Activated naive CD4-positive, alpha-beta T cell treated with anti-CD3 and anti-CD28 coated beads for 36 hours (primary cell): ENCODE results near the gene DEPP1. TPM values are rescaled to one million over a fixed set of nuclear protein-coding genes. Genes with fewer than 3 reads are reported as not detected.

Source experiments
- CTCF ChIA-PET: fragments of 350-600 bp; sonication (Branson Sonifier 250); formaldehyde crosslinking; loops from one replicate; lab custom pipeline; 2021; ENCODE audit warnings: antibody characterized with exemption; lab: Charles Lee
- DNase-seq: peaks from one replicate; pipeline ENCODE4 v3.0.0-alpha.2; 2020
- H3K27ac Mint-ChIP-seq: one replicate; pipeline ENCODE4 v1.8.0; 2021; ENCODE audit warnings: mild to moderate bottlenecking, mixed read lengths
- H3K27me3 Mint-ChIP-seq: one replicate; pipeline ENCODE4 v1.8.0; 2021; ENCODE audit warnings: low read depth, mixed read lengths
- H3K36me3 Mint-ChIP-seq: one replicate; pipeline ENCODE4 v1.8.0; 2021; ENCODE audit warnings: low read depth, mixed read lengths
- H3K4me1 Mint-ChIP-seq: one replicate; pipeline ENCODE4 v1.8.0; 2021; ENCODE audit warnings: low read depth, mixed read lengths
- H3K4me3 Mint-ChIP-seq: one replicate; pipeline ENCODE4 v1.8.0; 2021; ENCODE audit warnings: mild to moderate bottlenecking, moderate library complexity, mixed read lengths
- H3K9me3 Mint-ChIP-seq: one replicate; pipeline ENCODE4 v1.8.0; 2021; ENCODE audit warnings: mixed read lengths
- intact Hi-C: fragments of 100-400 bp; cut with micrococcal nuclease; formaldehyde crosslinking; loops from one replicate; pipeline ENCODE4 v1.15.1; 2023
- total RNA-seq, 2 experiments: library from RNA; stranded (reverse); gene quantifications; one replicate each; pipeline ENCODE4 v1.2.3, GENCODE V29; 2021

The DEPP1 gene
- total RNA-seq, 2 experiments from 2014 or later: 2.4 to 3.2 TPM

DNA sequence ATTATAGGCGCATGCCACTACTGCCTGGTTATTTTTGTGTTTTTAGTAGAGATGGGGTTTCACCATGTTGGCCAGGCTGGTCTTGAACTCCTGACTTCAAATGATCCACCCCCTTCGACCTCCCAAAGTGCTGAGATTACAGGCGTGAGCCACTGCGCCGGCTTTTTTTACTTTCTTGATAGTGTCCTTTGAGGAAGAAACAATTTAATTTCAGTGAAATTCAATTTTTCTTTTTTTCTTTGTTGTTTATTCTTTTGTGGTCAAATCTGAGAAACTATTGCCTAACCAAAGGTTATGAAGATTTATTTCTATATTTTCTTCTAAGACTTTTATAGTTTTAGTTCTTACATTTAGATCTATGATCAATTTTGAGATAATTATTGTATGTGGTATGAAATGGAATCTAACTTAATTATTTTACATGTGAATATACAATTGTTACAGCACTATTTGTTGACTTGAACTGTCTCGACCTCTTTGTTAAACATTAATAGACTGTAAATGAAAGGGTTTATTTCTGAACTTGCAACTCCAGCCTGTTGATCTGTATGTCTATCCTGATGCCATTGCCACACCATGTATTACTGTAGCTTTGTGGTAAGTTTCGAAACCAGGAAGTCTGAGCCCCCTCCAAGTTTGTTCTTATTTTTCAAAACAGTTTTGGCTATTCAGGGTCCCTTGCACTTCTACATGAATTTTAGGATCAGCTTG is 38.8 kb downstream of the DEPP1 start:
- CTCF ChIA-PET: interaction anchor here (1.2 kb wide), 1 partner anchor 40 kb away, joined by 4 read pairs; no protein-coding TSS in a partner anchor
- Mint-ChIP-seq H3K36me3 (no peaks in the 10 kb centered on the region), H3K4me3 (no peak overlapping the region), H3K9me3 (peaks cover 9% of the 10 kb centered on the region), H3K27me3 (peaks cover 16% of the 10 kb centered on the region), H3K27ac (no peak overlapping the region), H3K4me1 (peaks cover 7% of the 10 kb centered on the region)
- DNase-seq: no peak
- intact Hi-C loops: loop anchor here (10.0 kb wide), 1 partner anchor 295 kb away; no protein-coding TSS in a partner anchor

DNA sequence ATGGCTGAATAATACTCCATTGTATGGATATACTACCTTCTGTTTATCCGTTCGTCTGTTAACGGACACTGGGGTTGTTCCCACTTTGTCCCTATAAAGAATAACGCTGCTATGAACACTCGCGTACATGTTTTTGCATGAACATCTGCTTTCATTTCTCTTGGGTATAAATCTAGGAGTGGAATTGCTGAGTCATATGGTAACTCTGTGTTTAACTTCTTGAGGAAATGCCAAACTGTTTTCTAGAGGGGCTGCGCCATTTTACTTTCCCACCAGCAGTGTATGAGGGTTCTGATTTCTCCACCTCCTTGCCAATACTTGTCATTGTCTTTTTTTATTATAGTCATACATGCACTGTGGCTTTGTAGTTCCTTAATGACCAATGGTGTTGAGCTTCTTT is 39.7 kb downstream of the DEPP1 start:
- Mint-ChIP-seq H3K9me3 (peaks cover 2% of the 10 kb centered on the region), H3K36me3 (no peaks in the 10 kb centered on the region), H3K4me1 (peaks cover 7% of the 10 kb centered on the region), H3K4me3 (no peak overlapping the region), H3K27me3 (peaks cover 16% of the 10 kb centered on the region), H3K27ac (no peak overlapping the region)
- CTCF ChIA-PET: no interaction called here
- intact Hi-C loops: loop anchor here (10.0 kb wide), 1 partner anchor 296 kb away; no protein-coding TSS in a partner anchor
- no peak for DNase-seq

DNA sequence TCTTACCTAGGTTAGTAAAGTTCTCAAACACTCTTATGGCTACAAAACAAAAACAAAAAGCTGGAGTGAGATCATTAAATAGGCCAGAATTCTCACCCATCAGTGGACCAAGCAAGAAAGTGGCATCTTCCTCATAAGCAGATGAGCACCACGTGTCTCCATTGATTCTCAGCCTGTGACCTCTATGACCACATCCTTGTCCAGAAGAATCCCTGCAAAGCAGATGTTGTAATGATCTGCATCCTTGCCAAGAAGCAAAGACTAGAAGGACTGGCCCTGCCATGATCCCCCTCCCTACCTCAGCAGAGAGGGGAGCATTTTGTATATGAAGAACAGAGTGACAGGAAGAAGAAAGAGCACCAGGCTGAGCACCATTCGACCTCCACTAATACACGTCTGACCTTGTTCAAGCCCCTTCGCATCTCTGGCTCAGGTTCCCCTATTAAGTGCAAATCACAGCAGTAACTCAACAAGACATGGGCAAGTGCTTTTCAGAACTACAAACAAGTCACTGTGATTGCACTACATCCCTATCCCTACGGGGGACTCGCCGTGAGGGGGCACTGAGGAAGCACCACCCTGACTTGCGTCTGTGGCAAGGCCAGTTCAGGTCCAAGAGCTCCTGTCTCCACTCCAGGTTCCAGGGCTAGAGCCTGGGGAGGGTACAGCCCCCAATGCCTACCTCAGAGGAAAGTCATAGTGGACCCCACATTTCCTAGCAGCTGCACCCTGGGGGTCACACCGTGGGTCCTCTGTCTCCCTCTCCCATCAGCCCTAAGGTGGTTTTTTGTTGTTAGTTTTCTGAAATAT is 41.2 kb downstream of the DEPP1 start:
- Mint-ChIP-seq H3K9me3 (peaks cover 2% of the 10 kb centered on the region), H3K27me3 (peaks cover 12% of the 10 kb centered on the region), H3K4me1 (peaks cover 7% of the 10 kb centered on the region), H3K4me3 (no peak overlapping the region), H3K27ac (no peak overlapping the region), H3K36me3 (no peaks in the 10 kb centered on the region)
- intact Hi-C loops: loop anchor here (10.0 kb wide), 1 partner anchor 297 kb away; no protein-coding TSS in a partner anchor
- CTCF ChIA-PET: no interaction called here
- no peak for DNase-seq

DNA sequence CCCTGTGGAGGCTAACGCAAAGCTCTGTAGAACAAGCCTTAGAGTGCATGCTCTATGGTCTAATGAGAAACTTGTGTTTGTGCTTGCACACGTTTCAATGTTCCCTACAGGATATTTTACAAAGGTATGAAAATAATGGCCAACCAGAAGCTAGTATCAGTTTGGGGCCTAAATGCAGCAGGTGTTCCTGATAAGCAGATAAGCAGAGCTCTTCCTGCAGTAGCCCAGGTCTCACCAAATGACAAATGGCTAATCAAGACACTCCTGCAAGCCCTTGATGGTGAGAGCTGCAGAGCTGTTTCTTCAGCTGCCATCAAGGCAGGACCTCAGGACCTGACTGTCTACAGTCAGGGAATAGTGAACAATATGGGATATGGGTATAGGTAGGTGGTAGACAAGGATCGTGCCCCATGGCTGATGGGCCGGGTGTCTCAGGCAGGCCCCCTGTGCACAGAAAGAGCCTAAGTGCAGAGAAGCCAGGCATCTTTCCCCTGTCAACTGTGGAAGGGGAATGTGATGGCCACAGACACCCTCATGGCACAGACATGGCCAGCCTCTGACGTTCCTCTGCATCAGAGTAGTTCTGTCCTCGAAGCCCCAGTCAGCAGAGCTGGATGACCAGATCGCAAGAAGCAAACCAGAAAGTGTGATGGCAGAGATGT is 42.2 kb downstream of the DEPP1 start:
- CTCF ChIA-PET: no interaction called here
- Mint-ChIP-seq H3K36me3 (no peaks in the 10 kb centered on the region), H3K4me3 (no peak overlapping the region), H3K27me3 (peaks cover 11% of the 10 kb centered on the region), H3K4me1 (peaks cover 7% of the 10 kb centered on the region), H3K27ac (no peak overlapping the region), H3K9me3 (peaks cover 2% of the 10 kb centered on the region)
- intact Hi-C loops: loop anchor here (10.0 kb wide), 1 partner anchor 298 kb away; no protein-coding TSS in a partner anchor
- DNase-seq: no peak

DNA sequence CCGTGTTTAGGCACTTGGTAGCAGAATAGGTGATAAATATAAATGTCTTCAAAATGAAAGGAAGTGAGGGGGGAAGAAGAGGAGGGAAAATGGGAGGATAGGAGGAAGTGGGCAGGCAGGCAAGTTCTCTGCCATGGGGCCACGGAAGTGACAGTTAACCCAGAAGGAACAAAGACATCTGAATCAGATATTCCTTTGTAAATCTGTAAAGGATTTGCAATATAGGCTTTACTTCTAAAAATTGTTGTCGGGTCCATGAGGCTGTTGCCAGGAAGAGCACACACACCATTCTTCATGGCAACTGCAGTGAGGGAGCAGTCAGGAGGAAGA is 42.7 kb downstream of the DEPP1 start:
- H3K9me3 Mint-ChIP-seq: peaks cover 2% of the 10 kb centered on the region
- H3K36me3 Mint-ChIP-seq: no peaks in the 10 kb centered on the region
- H3K4me3 Mint-ChIP-seq: no peak overlapping the region
- peaks cover 7% of the 10 kb centered on the region for H3K27me3 Mint-ChIP-seq
- H3K4me1 Mint-ChIP-seq: peaks cover 7% of the 10 kb centered on the region
- CTCF ChIA-PET: no interaction called here
- intact Hi-C loops: loop anchor here (10.0 kb wide), 1 partner anchor 299 kb away; no protein-coding TSS in a partner anchor
- H3K27ac Mint-ChIP-seq: no peak overlapping the region
- no peak for DNase-seq

DNA sequence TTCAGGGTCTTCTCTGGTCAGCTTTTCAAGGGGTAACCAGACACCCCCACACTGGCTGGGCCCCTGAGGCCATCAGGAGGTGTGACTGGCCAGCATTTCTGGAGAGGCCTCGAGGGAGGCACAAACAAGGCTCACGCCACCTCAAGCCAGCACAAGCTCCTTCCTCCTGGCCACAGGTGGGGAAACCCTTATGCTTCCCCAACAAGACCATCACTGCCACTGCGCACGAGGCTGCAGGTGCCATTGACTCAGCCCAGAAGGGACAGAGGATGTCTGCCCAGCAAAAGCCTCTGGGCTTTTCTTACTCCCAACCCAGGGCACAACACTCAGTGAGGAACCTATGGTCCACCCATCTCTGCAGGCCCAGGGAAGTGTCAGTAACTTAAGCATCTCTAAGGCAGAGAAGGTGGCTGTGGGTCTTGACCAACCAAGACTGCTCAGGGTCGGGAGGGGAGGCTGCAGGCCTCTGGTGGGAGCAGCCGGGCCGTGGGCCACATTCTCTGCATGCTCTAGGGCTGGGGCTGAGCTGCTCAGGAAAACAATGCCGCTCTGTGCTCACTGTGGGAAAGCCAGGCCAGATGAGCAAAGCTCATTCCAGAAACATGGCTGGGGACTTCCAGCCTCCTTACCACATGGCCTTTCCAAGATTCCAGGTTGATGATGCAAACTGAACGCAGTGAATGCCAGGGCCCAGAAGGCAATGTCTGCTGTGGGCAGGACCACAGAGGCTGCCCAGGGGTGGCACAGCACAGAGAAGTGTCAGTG is 43.2 kb downstream of the DEPP1 start:
- intact Hi-C loops: loop anchor here (10.0 kb wide), 1 partner anchor 299 kb away; no protein-coding TSS in a partner anchor
- H3K36me3 Mint-ChIP-seq: no peaks in the 10 kb centered on the region

DNA sequence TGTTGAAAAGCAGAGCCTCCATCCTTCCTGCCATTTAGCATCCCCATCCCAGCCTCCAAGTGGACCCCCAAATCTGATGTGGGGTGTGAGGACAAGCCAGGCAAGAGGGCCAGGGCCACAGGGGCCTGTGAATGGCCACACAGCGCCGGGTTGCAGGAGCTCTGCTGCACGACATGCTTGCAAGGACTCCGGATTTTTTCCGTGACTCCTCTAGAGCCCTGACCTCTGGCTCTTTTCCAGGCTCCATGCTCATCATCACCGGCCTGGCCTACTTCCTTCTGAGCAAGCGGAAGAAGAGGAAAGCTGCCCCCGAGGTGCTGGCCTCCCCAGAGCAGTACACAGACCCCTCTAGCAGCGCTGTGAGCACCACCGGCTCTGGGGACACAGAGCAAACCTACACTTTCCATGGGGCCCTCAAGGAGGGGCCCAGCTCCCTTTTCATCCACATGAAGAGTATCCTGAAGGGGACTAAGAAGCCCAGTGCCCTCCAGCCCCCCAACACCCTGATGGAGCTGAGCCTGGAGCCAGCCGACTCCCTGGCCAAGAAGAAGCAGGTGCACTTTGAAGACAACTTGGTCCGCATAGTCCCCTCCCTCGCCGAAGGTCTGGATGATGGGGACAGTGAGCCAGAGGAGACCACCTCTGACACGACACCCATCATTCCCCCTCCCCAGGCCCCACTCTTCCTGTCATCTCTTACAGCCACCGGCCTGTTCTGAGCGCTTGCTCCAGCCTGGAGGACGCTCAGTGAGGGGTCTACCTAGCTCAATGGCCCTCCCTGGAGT is 44.0 kb downstream of the DEPP1 start:
- H3K27me3 Mint-ChIP-seq: peaks cover 4% of the 10 kb centered on the region
- peaks cover 7% of the 10 kb centered on the region for H3K4me1 Mint-ChIP-seq
- no peak overlapping the region for H3K27ac Mint-ChIP-seq
- CTCF ChIA-PET: interaction anchor here (1.0 to 3.4 kb wide), 4 partner anchors 11 to 41 kb away, joined by 3 to 35 read pairs (median 14); no protein-coding TSS in a partner anchor
- peaks cover 2% of the 10 kb centered on the region for H3K9me3 Mint-ChIP-seq
- no peak for DNase-seq
- H3K36me3 Mint-ChIP-seq: no peaks in the 10 kb centered on the region
- intact Hi-C loops: loop anchor here (10.0 kb wide), 1 partner anchor 300 kb away; no protein-coding TSS in a partner anchor
- H3K4me3 Mint-ChIP-seq: no peak overlapping the region

More for the DNA sequence above, 43.2 kb downstream of the DEPP1 start:
- no peak for DNase-seq
- H3K27ac Mint-ChIP-seq: no peak overlapping the region
- peaks cover 2% of the 10 kb centered on the region for H3K9me3 Mint-ChIP-seq
- CTCF ChIA-PET: interaction anchor here (1.0 to 3.4 kb wide), 2 partner anchors 10 to 32 kb away, joined by 3 to 26 read pairs; no protein-coding TSS in a partner anchor
- H3K4me1 Mint-ChIP-seq: peaks cover 7% of the 10 kb centered on the region
- no peak overlapping the region for H3K4me3 Mint-ChIP-seq
- peaks cover 7% of the 10 kb centered on the region for H3K27me3 Mint-ChIP-seq

DNA sequence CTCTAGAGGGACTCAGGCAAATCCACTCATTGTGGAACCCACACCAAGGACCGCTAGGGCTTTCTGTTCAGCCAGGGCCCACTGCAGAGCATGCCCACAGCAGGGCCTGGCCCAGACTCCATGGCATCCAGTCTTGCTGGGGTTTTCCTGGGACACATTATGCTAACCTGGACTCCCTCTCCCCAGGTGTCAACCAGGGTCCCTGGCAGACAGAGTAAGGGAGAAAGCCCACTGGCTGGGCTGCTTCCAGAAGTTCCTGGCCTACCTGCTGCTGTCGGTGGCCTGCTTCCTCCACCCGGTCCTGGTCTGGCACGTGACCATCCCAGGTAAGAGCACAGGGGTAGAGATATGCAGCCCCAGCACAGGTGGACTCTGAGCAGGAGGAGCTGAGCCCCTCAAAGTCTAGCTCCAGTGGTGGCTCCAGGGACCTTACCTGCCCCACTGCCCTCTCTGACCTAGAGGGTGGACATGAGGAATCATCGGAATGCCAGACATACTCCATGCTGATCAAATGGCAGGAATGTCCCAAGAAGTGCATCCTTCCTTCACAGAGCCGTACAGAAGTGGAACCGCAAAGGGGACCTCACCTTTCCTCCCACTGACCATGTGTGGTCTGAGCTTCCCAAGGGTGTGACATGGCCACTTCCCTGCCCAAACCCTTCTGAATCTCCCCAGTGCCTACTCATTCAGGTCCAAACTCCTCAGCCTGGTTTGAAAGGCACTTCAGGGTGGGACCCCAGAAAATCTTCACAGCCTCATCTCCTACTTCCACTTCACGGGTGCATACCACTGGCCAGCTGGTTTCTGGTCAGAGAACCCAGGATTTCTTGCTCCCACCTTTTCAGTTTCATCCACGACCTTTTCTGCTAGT is 44.9 kb downstream of the DEPP1 start:
- no peak overlapping the region for H3K27ac Mint-ChIP-seq
- no peak overlapping the region for H3K4me3 Mint-ChIP-seq
- H3K36me3 Mint-ChIP-seq: no peaks in the 10 kb centered on the region
- H3K27me3 Mint-ChIP-seq: peaks cover 4% of the 10 kb centered on the region
- intact Hi-C loops: loop anchor here (2.0 to 10.0 kb wide), 2 partner anchors 25 to 301 kb away; partner anchors contain the start of gene RASSF4
- DNase-seq: no peak
- H3K9me3 Mint-ChIP-seq: no peaks in the 10 kb centered on the region
- CTCF ChIA-PET: interaction anchor here (0.7 to 3.4 kb wide), 24 partner anchors 12 to 74 kb away, joined by 3 to 35 read pairs (median 4); partner anchors contain the start of gene DEPP1
- peaks cover 7% of the 10 kb centered on the region for H3K4me1 Mint-ChIP-seq

DNA sequence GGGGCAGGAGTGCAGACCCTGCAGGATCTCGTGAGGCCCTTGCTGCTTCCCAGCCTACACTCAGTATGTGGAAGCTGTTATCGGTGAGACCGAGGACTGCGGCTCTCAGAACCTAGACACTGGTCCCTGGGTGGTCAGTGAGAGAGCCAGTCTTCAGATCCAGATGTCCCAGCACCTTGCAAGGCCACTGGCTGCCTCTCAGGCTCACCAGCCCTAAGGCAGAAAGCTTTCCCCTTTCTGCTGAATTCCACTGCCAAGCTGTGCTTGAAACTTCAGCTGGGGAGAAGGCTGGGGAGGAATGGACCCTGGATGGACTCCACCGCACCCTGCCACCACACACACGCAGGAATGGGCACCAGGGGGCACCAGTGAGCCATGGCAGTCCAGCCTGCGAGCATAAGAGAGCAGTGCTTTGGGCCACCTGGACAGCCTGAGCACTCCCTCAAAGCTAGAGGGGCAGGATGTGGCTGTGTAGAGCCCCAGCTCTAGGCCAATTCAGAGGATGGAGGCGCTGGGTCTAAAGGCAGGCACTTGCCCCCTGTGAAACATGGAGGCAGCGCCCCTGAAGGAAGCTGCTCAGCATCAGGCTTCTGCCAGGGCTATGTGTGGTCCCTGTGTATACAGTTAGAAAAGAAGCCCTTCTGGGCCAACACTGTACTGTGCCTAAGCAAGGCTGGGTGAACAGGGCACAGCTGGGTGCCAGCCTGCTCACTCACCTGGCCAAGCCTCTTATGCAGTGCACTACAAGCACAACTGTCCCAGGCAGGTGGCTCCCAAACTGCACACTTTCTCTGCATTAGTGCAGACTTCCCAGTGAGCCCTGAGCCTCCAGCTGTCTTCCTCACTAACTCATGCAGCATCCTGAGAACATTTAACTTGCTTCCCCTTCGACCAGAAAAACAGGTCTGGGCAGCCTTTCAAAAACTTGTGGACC is 45.8 kb downstream of the DEPP1 start:
- intact Hi-C loops: loop anchor here (1.0 to 10.0 kb wide), 4 partner anchors 26 to 302 kb away; partner anchors contain the start of gene RASSF4
- H3K27me3 Mint-ChIP-seq: peaks cover 4% of the 10 kb centered on the region
- peaks cover 7% of the 10 kb centered on the region for H3K4me1 Mint-ChIP-seq
- no peak overlapping the region for H3K4me3 Mint-ChIP-seq
- no peaks in the 10 kb centered on the region for H3K9me3 Mint-ChIP-seq
- no peaks in the 10 kb centered on the region for H3K36me3 Mint-ChIP-seq
- CTCF ChIA-PET: interaction anchor here (0.5 to 3.4 kb wide), 27 partner anchors 10 to 316 kb away, joined by 3 to 35 read pairs (median 4); partner anchors contain the start of gene DEPP1
- peak; percentile 91 for DNase-seq
- H3K27ac Mint-ChIP-seq: no peak overlapping the region
